RCC 7860 (cell line): ENCODE results near the gene AP1G2.

Experiments
- DNase-seq: peaks from one replicate; pipeline ENCODE4 v3.0.0-alpha.2; 2015; ENCODE audit warnings: low spot score
- FAIRE-seq: peaks from 2 replicates; lab custom pipeline; 2012; peaks lifted over from hg19 to GRCh38; lab: Jason Lieb, UNC

The AP1G2 gene

GRCh38 chr14:23558346-23559009 is 9.1 kb downstream of the AP1G2 start:
- no peak for FAIRE-seq

GRCh38 chr14:23557946-23558345 is 9.6 kb downstream of the AP1G2 start:
- FAIRE-seq: no peak
- DNase-seq: no peak

More at GRCh38 chr14:23558346-23559009, 9.1 kb downstream of the AP1G2 start:
- no peak for DNase-seq

GRCh38 chr14:23557521-23557920 is 10.1 kb downstream of the AP1G2 start:
- DNase-seq (no peak), FAIRE-seq (no peak)

- DNase-seq (no peak), FAIRE-seq (no peak)
Observed at GRCh38 chr14:23556700-23557440, 10.7 kb downstream of the AP1G2 start.

GRCh38 chr14:23555882-23556699 is 11.5 kb downstream of the AP1G2 start, which contains the start of gene THTPA:
TSS of gene THTPA (plus strand) at chr14:23556271. CDS start at chr14:23556758, 487 bp downstream.
- DNase-seq: peak; percentile 60
- no peak for FAIRE-seq

GRCh38 chr14:23555533-23555881 is 12.1 kb downstream of the AP1G2 start:
- no peak for DNase-seq
- no peak for FAIRE-seq

- no peak for FAIRE-seq
- DNase-seq: peak; percentile 12
Observed at GRCh38 chr14:23551266-23552028, 16.1 kb downstream of the AP1G2 start, which contains the start of gene ZFHX2. TSS of gene ZFHX2 (minus strand) at chr14:23551765. CDS start at chr14:23535325, 16,440 bp downstream.

- DNase-seq (no peak), FAIRE-seq (no peak)
Observed at GRCh38 chr14:23550812-23551265, 16.8 kb downstream of the AP1G2 start.

GRCh38 chr14:23550131-23550811 is 17.3 kb downstream of the AP1G2 start:
- no peak for DNase-seq
- no peak for FAIRE-seq

- no peak for DNase-seq
- FAIRE-seq: no peak
Observed at GRCh38 chr14:23548351-23549318, 19.0 kb downstream of the AP1G2 start.

GRCh38 chr14:23547924-23548323 is 19.7 kb downstream of the AP1G2 start:
- no peak for FAIRE-seq
- DNase-seq: no peak

GRCh38 chr14:23546450-23547035 is 21.0 kb downstream of the AP1G2 start:
- FAIRE-seq (no peak), DNase-seq (no peak)

GRCh38 chr14:23545740-23546365 is 21.7 kb downstream of the AP1G2 start:
- DNase-seq (no peak), FAIRE-seq (no peak)

- FAIRE-seq (no peak), DNase-seq (no peak)
Observed at GRCh38 chr14:23544511-23545447, 22.8 kb downstream of the AP1G2 start.

GRCh38 chr14:23543403-23543802 is 24.2 kb downstream of the AP1G2 start:
- no peak for FAIRE-seq

GRCh38 chr14:23542261-23542660 is 25.3 kb downstream of the AP1G2 start:
- DNase-seq (no peak), FAIRE-seq (no peak)

More at GRCh38 chr14:23543403-23543802, 24.2 kb downstream of the AP1G2 start:
- no peak for DNase-seq

- DNase-seq (no peak), FAIRE-seq (no peak)
Observed at GRCh38 chr14:23540141-23540469, 27.5 kb downstream of the AP1G2 start.
